Thyroid gland (tissue), 4 donors: ENCODE data around the gene PROKR1.

Source experiments
- POLR2A ChIP-seq, 2 donors: fragments of 450-650 bp; IDR thresholded peaks; one replicate each; pipeline ENCODE4 v1.6.1; 2017; ENCODE audit warnings: antibody characterized with exemption in 2 of 2, mild to moderate bottlenecking in 2 of 2, moderate library complexity in 1 of 2
- TF ChIP-seq, protein P1 (sequence below), 6 experiments: fragments of 200-600 bp in 3 of 6; fragments of 450-650 bp in 3 of 6; sonication (generic) in 3 of 6; IDR thresholded peaks; one replicate each; pipeline ENCODE4 v1.5.1; 2016 to 2019; ENCODE audit warnings: antibody characterized with exemption in 6 of 6, mild to moderate bottlenecking in 2 of 6, inconsistent platforms in 1 of 6, moderate library complexity in 1 of 6

- TF ChIP-seq, protein P1, sequence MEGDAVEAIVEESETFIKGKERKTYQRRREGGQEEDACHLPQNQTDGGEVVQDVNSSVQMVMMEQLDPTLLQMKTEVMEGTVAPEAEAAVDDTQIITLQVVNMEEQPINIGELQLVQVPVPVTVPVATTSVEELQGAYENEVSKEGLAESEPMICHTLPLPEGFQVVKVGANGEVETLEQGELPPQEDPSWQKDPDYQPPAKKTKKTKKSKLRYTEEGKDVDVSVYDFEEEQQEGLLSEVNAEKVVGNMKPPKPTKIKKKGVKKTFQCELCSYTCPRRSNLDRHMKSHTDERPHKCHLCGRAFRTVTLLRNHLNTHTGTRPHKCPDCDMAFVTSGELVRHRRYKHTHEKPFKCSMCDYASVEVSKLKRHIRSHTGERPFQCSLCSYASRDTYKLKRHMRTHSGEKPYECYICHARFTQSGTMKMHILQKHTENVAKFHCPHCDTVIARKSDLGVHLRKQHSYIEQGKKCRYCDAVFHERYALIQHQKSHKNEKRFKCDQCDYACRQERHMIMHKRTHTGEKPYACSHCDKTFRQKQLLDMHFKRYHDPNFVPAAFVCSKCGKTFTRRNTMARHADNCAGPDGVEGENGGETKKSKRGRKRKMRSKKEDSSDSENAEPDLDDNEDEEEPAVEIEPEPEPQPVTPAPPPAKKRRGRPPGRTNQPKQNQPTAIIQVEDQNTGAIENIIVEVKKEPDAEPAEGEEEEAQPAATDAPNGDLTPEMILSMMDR (IDR thresholded peaks at IDR 0.05), result no peak
- TF ChIP-seq POLR2A (IDR thresholded peaks at IDR 0.05), result no peak
Observed at GRCh38 chr2:68695971-68696370, 52.6 kb downstream of the PROKR1 start.
